ENCODE measurements around the gene ANKRD33B.

Gene ANKRD33B

GRCh38 chr5:10669983-10670382 lies 106.1 kb downstream of the ANKRD33B start:
- H3K27ac ChIP-seq (ENCODE audit: low read length) = no peak overlapping the region
- no peak overlapping the region for H3K4me3 ChIP-seq (ENCODE audit: low read depth in 1 of 2, low read length in 2 of 2)
- no peaks in the 10 kb centered on the region for H3K9me3 ChIP-seq (ENCODE audit: control insufficient read depth in 1 of 2, low read length in 2 of 2)
- no peaks in the 10 kb centered on the region for H3K36me3 ChIP-seq (ENCODE audit: control insufficient read depth in 1 of 2, insufficient read depth in 2 of 2, low read length in 2 of 2)
- no peaks in the 10 kb centered on the region for H3K27me3 ChIP-seq (ENCODE audit: low read depth, low read length)
- H3K4me1 ChIP-seq (ENCODE audit: control insufficient read depth in 1 of 2, insufficient read depth in 2 of 2, low read length in 2 of 2) = no peaks in the 10 kb centered on the region

- no peaks in the 10 kb centered on the region for H3K4me1 ChIP-seq (ENCODE audit: control insufficient read depth in 1 of 2, insufficient read depth in 2 of 2, low read length in 2 of 2)
- no peaks in the 10 kb centered on the region for H3K27me3 ChIP-seq (ENCODE audit: low read depth, low read length)
- H3K4me3 ChIP-seq (ENCODE audit: low read depth in 1 of 2, low read length in 2 of 2) = no peak overlapping the region
- H3K9me3 ChIP-seq (ENCODE audit: control insufficient read depth in 1 of 2, low read length in 2 of 2) = no peaks in the 10 kb centered on the region
- no peak overlapping the region for H3K27ac ChIP-seq (ENCODE audit: low read length)
- H3K36me3 ChIP-seq (ENCODE audit: control insufficient read depth in 1 of 2, insufficient read depth in 2 of 2, low read length in 2 of 2) = no peaks in the 10 kb centered on the region
Observed at GRCh38 chr5:10671041-10672008, 107.5 kb downstream of the ANKRD33B start.

DNA sequence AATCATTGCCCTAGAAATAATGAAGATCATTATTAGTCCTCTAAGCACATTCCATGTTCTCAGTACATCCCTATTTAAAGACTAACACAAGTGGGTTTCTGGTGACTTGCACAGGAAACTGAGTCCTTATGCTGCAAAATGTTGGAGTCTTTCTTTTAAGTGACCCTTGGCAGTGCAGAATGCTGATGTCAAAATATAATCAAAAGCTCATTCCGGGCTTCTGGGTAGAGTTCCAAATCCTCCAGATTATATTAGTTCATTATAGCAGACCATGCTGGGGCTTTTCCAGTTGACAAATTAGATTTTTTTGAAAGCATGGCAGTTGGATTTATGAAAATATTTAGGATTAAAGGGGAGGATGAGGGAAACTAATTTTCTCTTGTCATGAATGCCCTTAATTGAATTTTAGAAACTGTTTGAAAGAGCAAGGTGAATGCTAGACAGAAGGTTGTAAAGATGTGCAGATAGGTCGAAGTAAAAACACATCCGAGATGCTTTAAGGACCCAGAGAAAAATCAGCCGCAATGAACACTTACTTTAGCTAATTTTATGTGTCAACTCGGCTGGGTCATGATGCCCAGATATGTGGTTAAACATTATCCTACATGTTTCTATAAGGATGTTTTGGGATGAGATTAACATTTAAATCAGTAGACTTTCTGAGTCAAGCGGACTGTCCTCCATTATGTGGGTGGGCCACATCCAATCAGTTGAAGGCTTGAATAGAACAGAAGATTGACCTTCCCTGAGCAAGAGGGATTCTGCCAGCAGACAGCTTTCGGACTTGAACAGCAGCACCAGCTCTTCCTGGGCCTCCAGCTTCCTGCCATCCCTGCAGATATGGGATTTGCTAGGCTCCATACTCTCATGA lies 108.5 kb downstream of the ANKRD33B start:
- Histone ChIP-seq H3K27me3 (ENCODE audit: low read depth, low read length) (no peaks in the 10 kb centered on the region), H3K4me1 (ENCODE audit: control insufficient read depth in 1 of 2, insufficient read depth in 2 of 2, low read length in 2 of 2) (no peaks in the 10 kb centered on the region), H3K4me3 (ENCODE audit: low read depth in 1 of 2, low read length in 2 of 2) (no peak overlapping the region), H3K9me3 (ENCODE audit: control insufficient read depth in 1 of 2, low read length in 2 of 2) (peaks cover 0 to 7% of the 10 kb centered on the region in 2 donors), H3K36me3 (ENCODE audit: control insufficient read depth in 1 of 2, insufficient read depth in 2 of 2, low read length in 2 of 2) (peaks cover 1 to 2% of the 10 kb centered on the region in 2 donors), H3K27ac (ENCODE audit: low read length) (no peak overlapping the region)

DNA sequence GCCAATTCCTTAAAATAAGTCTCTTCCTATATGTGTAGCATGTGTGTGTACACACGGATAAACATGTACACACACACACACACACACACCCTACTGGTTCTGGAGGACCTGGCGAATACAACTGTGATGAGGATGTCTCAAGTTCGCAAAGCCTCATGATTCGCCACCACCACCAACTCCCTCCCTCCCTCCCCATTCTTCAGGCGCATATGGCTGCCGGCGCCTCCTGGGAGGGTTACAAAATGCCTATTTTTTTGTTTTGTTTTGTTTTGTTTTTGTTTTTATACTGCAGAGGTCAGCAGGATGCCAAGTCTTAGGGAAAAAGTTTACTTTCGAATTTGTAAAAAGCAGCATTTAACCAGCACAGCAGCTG lies 109.1 kb downstream of the ANKRD33B start:
- H3K4me3 ChIP-seq (ENCODE audit: low read depth in 1 of 2, low read length in 2 of 2) = no peak overlapping the region
- H3K27ac ChIP-seq (ENCODE audit: low read length) = no peak overlapping the region
- H3K4me1 ChIP-seq (ENCODE audit: control insufficient read depth in 1 of 2, insufficient read depth in 2 of 2, low read length in 2 of 2) = no peaks in the 10 kb centered on the region
- H3K9me3 ChIP-seq (ENCODE audit: control insufficient read depth in 1 of 2, low read length in 2 of 2) = peaks cover 0 to 10% of the 10 kb centered on the region in 2 donors
- peaks cover 7 to 9% of the 10 kb centered on the region in 2 donors for H3K36me3 ChIP-seq (ENCODE audit: control insufficient read depth in 1 of 2, insufficient read depth in 2 of 2, low read length in 2 of 2)
- no peaks in the 10 kb centered on the region for H3K27me3 ChIP-seq (ENCODE audit: low read depth, low read length)

- Histone ChIP-seq H3K9me3 (ENCODE audit: control insufficient read depth in 1 of 2, low read length in 2 of 2) (peaks cover 0 to 10% of the 10 kb centered on the region in 2 donors), H3K4me1 (ENCODE audit: control insufficient read depth in 1 of 2, insufficient read depth in 2 of 2, low read length in 2 of 2) (no peaks in the 10 kb centered on the region), H3K27ac (ENCODE audit: low read length) (no peak overlapping the region), H3K4me3 (ENCODE audit: low read depth in 1 of 2, low read length in 2 of 2) (no peak overlapping the region), H3K36me3 (ENCODE audit: control insufficient read depth in 1 of 2, insufficient read depth in 2 of 2, low read length in 2 of 2) (peaks cover 9 to 11% of the 10 kb centered on the region in 2 donors), H3K27me3 (ENCODE audit: low read depth, low read length) (no peaks in the 10 kb centered on the region)
Observed at GRCh38 chr5:10673407-10673806, 109.5 kb downstream of the ANKRD33B start.

GRCh38 chr5:10674096-10674495 lies 110.2 kb downstream of the ANKRD33B start:
- H3K27me3 ChIP-seq (ENCODE audit: low read depth, low read length) = no peaks in the 10 kb centered on the region
- H3K4me3 ChIP-seq (ENCODE audit: low read depth in 1 of 2, low read length in 2 of 2) = no peak overlapping the region
- H3K9me3 ChIP-seq (ENCODE audit: control insufficient read depth in 1 of 2, low read length in 2 of 2) = peaks cover 0 to 10% of the 10 kb centered on the region in 2 donors
- no peaks in the 10 kb centered on the region for H3K4me1 ChIP-seq (ENCODE audit: control insufficient read depth in 1 of 2, insufficient read depth in 2 of 2, low read length in 2 of 2)
- no peak overlapping the region for H3K27ac ChIP-seq (ENCODE audit: low read length)
- peaks cover 9 to 18% of the 10 kb centered on the region in 2 donors for H3K36me3 ChIP-seq (ENCODE audit: control insufficient read depth in 1 of 2, insufficient read depth in 2 of 2, low read length in 2 of 2)

GRCh38 chr5:10674582-10674981 lies 110.7 kb downstream of the ANKRD33B start:
- no peaks in the 10 kb centered on the region for H3K27me3 ChIP-seq (ENCODE audit: low read depth, low read length)
- H3K4me1 ChIP-seq (ENCODE audit: control insufficient read depth in 1 of 2, insufficient read depth in 2 of 2, low read length in 2 of 2) = no peaks in the 10 kb centered on the region
- no peak overlapping the region for H3K27ac ChIP-seq (ENCODE audit: low read length)
- peaks cover 9 to 23% of the 10 kb centered on the region in 2 donors for H3K36me3 ChIP-seq (ENCODE audit: control insufficient read depth in 1 of 2, insufficient read depth in 2 of 2, low read length in 2 of 2)
- peaks cover 0 to 10% of the 10 kb centered on the region in 2 donors for H3K9me3 ChIP-seq (ENCODE audit: control insufficient read depth in 1 of 2, low read length in 2 of 2)
- no peak overlapping the region for H3K4me3 ChIP-seq (ENCODE audit: low read depth in 1 of 2, low read length in 2 of 2)

DNA sequence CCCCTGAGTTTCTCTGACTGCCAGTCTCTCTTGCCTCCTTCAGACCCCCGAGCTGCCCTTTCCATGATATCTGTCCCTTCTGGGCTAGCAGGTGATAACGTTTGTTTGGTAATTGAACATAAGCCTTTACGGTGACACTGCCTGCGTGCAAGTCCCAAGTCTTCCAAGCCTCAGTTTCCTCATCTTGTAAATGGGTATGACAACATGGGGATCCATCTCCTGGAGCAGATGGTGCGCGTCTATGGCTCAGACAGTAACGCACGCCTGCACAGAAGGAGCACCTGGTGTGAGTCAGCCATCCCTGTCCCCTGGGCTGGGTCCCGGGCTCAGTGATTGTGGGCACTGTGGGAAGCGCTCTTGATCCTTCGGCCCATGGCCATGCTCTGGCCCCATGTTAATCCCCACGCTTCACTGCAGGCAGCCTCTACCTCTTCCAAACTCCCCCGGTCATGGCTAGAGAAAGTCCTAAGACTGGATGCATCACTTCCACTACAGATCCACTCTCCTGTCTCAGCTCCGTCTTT lies 111.4 kb downstream of the ANKRD33B start:
- Histone ChIP-seq H3K27me3 (ENCODE audit: low read depth, low read length) (no peaks in the 10 kb centered on the region), H3K36me3 (ENCODE audit: control insufficient read depth in 1 of 2, insufficient read depth in 2 of 2, low read length in 2 of 2) (peaks cover 16 to 30% of the 10 kb centered on the region in 2 donors), H3K9me3 (ENCODE audit: control insufficient read depth in 1 of 2, low read length in 2 of 2) (peaks cover 0 to 10% of the 10 kb centered on the region in 2 donors), H3K27ac (ENCODE audit: low read length) (no peak overlapping the region), H3K4me1 (ENCODE audit: control insufficient read depth in 1 of 2, insufficient read depth in 2 of 2, low read length in 2 of 2) (no peaks in the 10 kb centered on the region), H3K4me3 (ENCODE audit: low read depth in 1 of 2, low read length in 2 of 2) (no peak overlapping the region)

- Histone ChIP-seq H3K9me3 (ENCODE audit: control insufficient read depth in 1 of 2, low read length in 2 of 2) (peaks cover 0 to 10% of the 10 kb centered on the region in 2 donors), H3K36me3 (ENCODE audit: control insufficient read depth in 1 of 2, insufficient read depth in 2 of 2, low read length in 2 of 2) (peaks cover 23 to 40% of the 10 kb centered on the region in 2 donors), H3K4me3 (ENCODE audit: low read depth in 1 of 2, low read length in 2 of 2) (no peak overlapping the region), H3K27ac (ENCODE audit: low read length) (no peak overlapping the region), H3K4me1 (ENCODE audit: control insufficient read depth in 1 of 2, insufficient read depth in 2 of 2, low read length in 2 of 2) (no peaks in the 10 kb centered on the region), H3K27me3 (ENCODE audit: low read depth, low read length) (no peaks in the 10 kb centered on the region)
Observed at GRCh38 chr5:10676224-10676623, 112.4 kb downstream of the ANKRD33B start.

GRCh38 chr5:10676946-10677345 lies 113.1 kb downstream of the ANKRD33B start:
- Histone ChIP-seq H3K36me3 (ENCODE audit: control insufficient read depth in 1 of 2, insufficient read depth in 2 of 2, low read length in 2 of 2) (peaks cover 23 to 43% of the 10 kb centered on the region in 2 donors), H3K4me1 (ENCODE audit: control insufficient read depth in 1 of 2, insufficient read depth in 2 of 2, low read length in 2 of 2) (no peaks in the 10 kb centered on the region), H3K27me3 (ENCODE audit: low read depth, low read length) (no peaks in the 10 kb centered on the region), H3K27ac (ENCODE audit: low read length) (no peak overlapping the region), H3K4me3 (ENCODE audit: low read depth in 1 of 2, low read length in 2 of 2) (no peak overlapping the region), H3K9me3 (ENCODE audit: control insufficient read depth in 1 of 2, low read length in 2 of 2) (peaks cover 0 to 10% of the 10 kb centered on the region in 2 donors)

- H3K36me3 ChIP-seq (ENCODE audit: control insufficient read depth in 1 of 2, insufficient read depth in 2 of 2, low read length in 2 of 2) = peaks cover 26 to 49% of the 10 kb centered on the region in 2 donors
Observed at GRCh38 chr5:10677533-10677932, 113.7 kb downstream of the ANKRD33B start.

More at GRCh38 chr5:10677533-10677932, 113.7 kb downstream of the ANKRD33B start:
- Histone ChIP-seq H3K4me3 (ENCODE audit: low read depth in 1 of 2, low read length in 2 of 2) (no peak overlapping the region), H3K27me3 (ENCODE audit: low read depth, low read length) (no peaks in the 10 kb centered on the region), H3K9me3 (ENCODE audit: control insufficient read depth in 1 of 2, low read length in 2 of 2) (peaks cover 0 to 10% of the 10 kb centered on the region in 2 donors), H3K4me1 (ENCODE audit: control insufficient read depth in 1 of 2, insufficient read depth in 2 of 2, low read length in 2 of 2) (no peaks in the 10 kb centered on the region), H3K27ac (ENCODE audit: low read length) (no peak overlapping the region)

Data from muscle layer of duodenum (tissue), 2 donors.